ENCODE measurements around the gene PLK5. TPM values are rescaled to one million over a fixed set of nuclear protein-coding genes. Genes with fewer than 3 reads are reported as not detected.

PLK5 gene
- total RNA-seq, 2 donors from 2014 or later: not detected

- H3K9ac ChIP-seq (ENCODE audit: low read depth in 2 of 2, low read length in 2 of 2): peak overlapping the region; percentile 40 to 68
- intact Hi-C loops (cut with DNase I): no loop called here
Measured at GRCh38 chr19:1567116-1567847, 43.4 kb downstream of the PLK5 start.

GRCh38 chr19:1567848-1568227 lies 44.0 kb downstream of the PLK5 start:
- TF ChIP-seq CTCF (IDR thresholded peaks at IDR 0.05): no peak
- Histone ChIP-seq H3K9me3 (no peaks in the 10 kb centered on the region), H3K27ac (no peak overlapping the region), H3K9ac (ENCODE audit: low read depth in 2 of 2, low read length in 2 of 2) (peak overlapping the region in 1 of 2 donors; percentile 35), H3K4me1 (no peaks in the 10 kb centered on the region), H3K27me3 (no peaks in the 10 kb centered on the region), H3K4me3 (no peak overlapping the region), H3K36me3 (no peaks in the 10 kb centered on the region)
- intact Hi-C loops (cut with DNase I): no loop called here
- no peak for DNase-seq

More at GRCh38 chr19:1567116-1567847, 43.4 kb downstream of the PLK5 start:
- no peaks in the 10 kb centered on the region for H3K27me3 ChIP-seq
- TF ChIP-seq CTCF (IDR thresholded peaks at IDR 0.05): no peak
- no peaks in the 10 kb centered on the region for H3K4me1 ChIP-seq
- H3K9me3 ChIP-seq: no peaks in the 10 kb centered on the region
- peak; percentile 36 for DNase-seq
- H3K27ac ChIP-seq: peak overlapping the region; percentile 70
- H3K4me3 ChIP-seq: peak overlapping the region; percentile 76
- H3K36me3 ChIP-seq: no peaks in the 10 kb centered on the region

- Histone ChIP-seq H3K4me3 (peak within 1 kb of the TSS; percentile 76), H3K36me3 (no peaks in the 10 kb centered on the region), H3K9ac (ENCODE audit: low read depth in 2 of 2, low read length in 2 of 2) (peak within 1 kb of the TSS; percentile 40 to 68), H3K9me3 (no peaks in the 10 kb centered on the region), H3K27me3 (no peaks in the 10 kb centered on the region), H3K4me1 (no peaks in the 10 kb centered on the region), H3K27ac (peak within 1 kb of the TSS; percentile 70)
- intact Hi-C loops (cut with DNase I): no loop called here
- peak; percentile 80 for DNase-seq
- TF ChIP-seq CTCF (IDR thresholded peaks at IDR 0.05): no peak
Measured at GRCh38 chr19:1568320-1569019, 44.6 kb downstream of the PLK5 start, which contains the start of gene MEX3D. Gene MEX3D, minus strand, starts transcription at chr19:1568325. Its CDS starts 267 bp downstream, at chr19:1568058.

GRCh38 chr19:1569997-1570396 lies 46.1 kb downstream of the PLK5 start:
- H3K4me3 ChIP-seq: no peak overlapping the region
- no peaks in the 10 kb centered on the region for H3K9me3 ChIP-seq
- no peak overlapping the region for H3K9ac ChIP-seq (ENCODE audit: low read depth in 2 of 2, low read length in 2 of 2)
- TF ChIP-seq CTCF (IDR thresholded peaks at IDR 0.05): no peak
- H3K27me3 ChIP-seq: no peaks in the 10 kb centered on the region
- H3K36me3 ChIP-seq: no peaks in the 10 kb centered on the region
- H3K27ac ChIP-seq: no peak overlapping the region
- no peak for DNase-seq
- intact Hi-C loops (cut with DNase I): no loop called here
- no peaks in the 10 kb centered on the region for H3K4me1 ChIP-seq

- Histone ChIP-seq H3K9ac (ENCODE audit: low read depth in 2 of 2, low read length in 2 of 2) (no peak overlapping the region), H3K4me1 (no peaks in the 10 kb centered on the region), H3K27ac (no peak overlapping the region), H3K9me3 (no peaks in the 10 kb centered on the region), H3K36me3 (no peaks in the 10 kb centered on the region), H3K27me3 (no peaks in the 10 kb centered on the region), H3K4me3 (no peak overlapping the region)
- intact Hi-C loops (cut with DNase I): no loop called here
- no peak for TF ChIP-seq CTCF (IDR thresholded peaks at IDR 0.05)
- no peak for DNase-seq
Measured at GRCh38 chr19:1570836-1571235, 47.0 kb downstream of the PLK5 start.
